Activated CD8-positive, alpha-beta T cell treated with anti-CD3 and anti-CD28 coated beads for 36 hours (primary cell): ENCODE data around the gene QSOX2. TPM values are rescaled to one million over a fixed set of nuclear protein-coding genes. Genes with fewer than 3 reads are reported as not detected.

Experiments used
- ATAC-seq: fragments of 200-7000 bp; cut with Tn5 transposase; one replicate; pipeline ENCODE4 v1.10.0; 2021; ENCODE audit warnings: mild to moderate bottlenecking, moderate library complexity
- CTCF ChIA-PET: fragments of 350-600 bp; sonication (Branson Sonifier 250); formaldehyde crosslinking; loops from one replicate; lab custom pipeline; 2021; ENCODE audit warnings: antibody characterized with exemption; lab: Charles Lee
- POLR2A ChIA-PET: fragments of 350-600 bp; sonication (Branson Sonifier 250); formaldehyde crosslinking; loops from one replicate; lab custom pipeline; 2021; ENCODE audit warnings: antibody characterized with exemption; lab: Charles Lee
- DNase-seq: peaks from one replicate; pipeline ENCODE4 v3.0.0-alpha.2; 2020
- H3K27ac Mint-ChIP-seq: one replicate; pipeline ENCODE4 v1.8.0; 2021; ENCODE audit warnings: mild to moderate bottlenecking, mixed read lengths
- H3K27me3 Mint-ChIP-seq: one replicate; pipeline ENCODE4 v1.8.0; 2021; ENCODE audit warnings: mixed read lengths
- H3K36me3 Mint-ChIP-seq: one replicate; pipeline ENCODE4 v1.8.0; 2021; ENCODE audit warnings: low read depth, mixed read lengths
- H3K4me1 Mint-ChIP-seq: one replicate; pipeline ENCODE4 v1.8.0; 2021; ENCODE audit warnings: low read depth, mixed read lengths
- H3K4me3 Mint-ChIP-seq: one replicate; pipeline ENCODE4 v1.8.0; 2021; ENCODE audit warnings: mild to moderate bottlenecking, moderate library complexity, mixed read lengths
- H3K9me3 Mint-ChIP-seq: one replicate; pipeline ENCODE4 v1.8.0; 2021; ENCODE audit warnings: mixed read lengths
- CTCF ChIP-seq: fragments of 200-600 bp; IDR thresholded peaks from one replicate; pipeline ENCODE4 v1.8.0; 2022; ENCODE audit warnings: antibody characterized with exemption, mild to moderate bottlenecking
- intact Hi-C: fragments of 100-400 bp; cut with micrococcal nuclease; formaldehyde crosslinking; loops from one replicate; pipeline ENCODE4 v1.10.0; 2022
- total RNA-seq, 2 experiments: library from RNA; stranded (reverse); gene quantifications; one replicate each; pipeline ENCODE4 v1.2.3, GENCODE V29; 2021

The QSOX2 gene
- total RNA-seq, 2 experiments from 2014 or later = 21.0 to 21.5 TPM

GRCh38 chr9:136230365-136230764 is 15.2 kb downstream of the QSOX2 start:
- Mint-ChIP-seq H3K9me3 (no peaks in the 10 kb centered on the region), H3K36me3 (peaks cover 25% of the 10 kb centered on the region), H3K4me3 (no peak overlapping the region), H3K27ac (no peak overlapping the region), H3K4me1 (peaks cover 45% of the 10 kb centered on the region), H3K27me3 (no peaks in the 10 kb centered on the region)
- POLR2A ChIA-PET = interaction anchor here (0.8 kb wide), 1 partner anchor 13 kb away, joined by 3 read pairs; no protein-coding TSS in a partner anchor
- CTCF ChIA-PET = no interaction called here
- TF ChIP-seq CTCF = no peak
- intact Hi-C loops = no loop called here
- no peak for DNase-seq
- no peak for ATAC-seq

GRCh38 chr9:136229096-136230065 is 16.2 kb downstream of the QSOX2 start:
- CTCF ChIA-PET = interaction anchor here (0.9 kb wide), 1 partner anchor 14 kb away, joined by 3 read pairs; no protein-coding TSS in a partner anchor
- no peak overlapping the region for H3K4me3 Mint-ChIP-seq
- POLR2A ChIA-PET = no interaction called here
- DNase-seq (no peak), ATAC-seq (no peak)
- H3K36me3 Mint-ChIP-seq = peaks cover 26% of the 10 kb centered on the region
- no peak for TF ChIP-seq CTCF
- no peaks in the 10 kb centered on the region for H3K9me3 Mint-ChIP-seq
- H3K27me3 Mint-ChIP-seq = no peaks in the 10 kb centered on the region
- H3K27ac Mint-ChIP-seq = peak overlapping the region; percentile 3
- peaks cover 43% of the 10 kb centered on the region for H3K4me1 Mint-ChIP-seq
- intact Hi-C loops = no loop called here

GRCh38 chr9:136228107-136228875 is 17.3 kb downstream of the QSOX2 start:
- ATAC-seq (no peak), DNase-seq (no peak)
- Mint-ChIP-seq H3K27ac (no peak overlapping the region), H3K9me3 (no peaks in the 10 kb centered on the region), H3K4me1 (peaks cover 35% of the 10 kb centered on the region), H3K36me3 (peaks cover 25% of the 10 kb centered on the region), H3K27me3 (no peaks in the 10 kb centered on the region), H3K4me3 (no peak overlapping the region)
- POLR2A ChIA-PET = no interaction called here
- no peak for TF ChIP-seq CTCF
- intact Hi-C loops = no loop called here
- CTCF ChIA-PET = interaction anchor here (0.9 kb wide), 1 partner anchor 13 kb away, joined by 3 read pairs; no protein-coding TSS in a partner anchor

- Mint-ChIP-seq H3K4me3 (no peak overlapping the region), H3K27me3 (no peaks in the 10 kb centered on the region), H3K27ac (no peak overlapping the region), H3K36me3 (peaks cover 26% of the 10 kb centered on the region), H3K4me1 (peaks cover 23% of the 10 kb centered on the region), H3K9me3 (no peaks in the 10 kb centered on the region)
- CTCF ChIA-PET = interaction anchor here (0.9 to 3.0 kb wide), 6 partner anchors 9 to 60 kb away, joined by 3 to 9 read pairs (median 4); no protein-coding TSS in a partner anchor
- no peak for DNase-seq
- intact Hi-C loops = no loop called here
- POLR2A ChIA-PET = no interaction called here
- no peak for ATAC-seq
- TF ChIP-seq CTCF = no peak
These were observed 18.8 kb downstream of the QSOX2 start for GRCh38 chr9:136226680-136227407.
